HL-60 (cell line): ENCODE results near the gene NXF3.

Source experiments
- GABPA ChIP-seq: IDR thresholded peaks from 2 replicates; pipeline ENCODE4 v1.6.1; 2012; ENCODE audit warnings: low read depth
- POLR2AphosphoS5 ChIP-seq: IDR thresholded peaks from 2 replicates; pipeline ENCODE4 v1.6.1; 2012; ENCODE audit warnings: low read depth
- TF ChIP-seq, protein P1 (sequence below): IDR thresholded peaks from one replicate; pipeline ENCODE4 v1.5.1; 2011; ENCODE audit warnings: low read length, control low read depth, inconsistent platforms; ENCODE audit not compliant: insufficient read depth
- TF ChIP-seq, protein P2 (sequence below): IDR thresholded peaks from 2 replicates; pipeline ENCODE4 v1.6.1; 2012; ENCODE audit warnings: low read depth; ENCODE audit not compliant: insufficient replicate concordance

DNA sequence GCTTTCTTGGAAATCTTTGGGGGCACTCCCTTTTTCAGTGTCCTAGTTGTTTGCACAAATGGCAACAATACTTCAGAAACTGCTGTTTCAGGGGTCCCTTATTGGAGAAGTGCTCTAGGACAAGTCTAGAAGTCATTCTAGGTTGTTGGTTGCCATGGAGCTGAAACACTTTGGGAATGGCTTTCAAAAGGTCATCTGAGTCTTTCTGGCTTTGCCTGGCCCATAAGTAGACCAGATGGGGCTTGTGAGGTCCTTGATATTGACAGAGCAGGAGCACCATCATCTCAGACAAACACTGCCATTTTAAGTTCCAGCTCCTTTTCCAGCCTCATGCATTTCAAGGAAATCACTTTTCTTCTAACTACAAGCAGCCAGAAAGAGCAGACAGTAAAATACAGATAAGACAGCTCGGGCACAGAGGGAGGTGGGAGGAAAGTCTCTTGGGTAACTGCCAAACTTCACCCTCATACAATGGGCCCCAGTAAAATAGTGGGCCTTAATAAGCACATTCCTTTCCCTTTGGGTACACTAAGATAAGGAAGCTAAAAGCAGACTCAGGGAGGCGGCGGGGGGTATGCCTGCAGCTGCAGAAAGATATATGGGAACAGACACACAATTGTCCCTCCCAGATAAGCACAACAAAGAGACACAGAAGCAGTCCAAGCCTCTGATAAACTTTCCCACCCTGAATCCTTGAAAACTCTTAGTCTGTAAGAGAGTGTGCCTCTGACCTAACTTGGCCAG lies 8.5 kb upstream of the NXF3 start:
- TF ChIP-seq, protein P1, sequence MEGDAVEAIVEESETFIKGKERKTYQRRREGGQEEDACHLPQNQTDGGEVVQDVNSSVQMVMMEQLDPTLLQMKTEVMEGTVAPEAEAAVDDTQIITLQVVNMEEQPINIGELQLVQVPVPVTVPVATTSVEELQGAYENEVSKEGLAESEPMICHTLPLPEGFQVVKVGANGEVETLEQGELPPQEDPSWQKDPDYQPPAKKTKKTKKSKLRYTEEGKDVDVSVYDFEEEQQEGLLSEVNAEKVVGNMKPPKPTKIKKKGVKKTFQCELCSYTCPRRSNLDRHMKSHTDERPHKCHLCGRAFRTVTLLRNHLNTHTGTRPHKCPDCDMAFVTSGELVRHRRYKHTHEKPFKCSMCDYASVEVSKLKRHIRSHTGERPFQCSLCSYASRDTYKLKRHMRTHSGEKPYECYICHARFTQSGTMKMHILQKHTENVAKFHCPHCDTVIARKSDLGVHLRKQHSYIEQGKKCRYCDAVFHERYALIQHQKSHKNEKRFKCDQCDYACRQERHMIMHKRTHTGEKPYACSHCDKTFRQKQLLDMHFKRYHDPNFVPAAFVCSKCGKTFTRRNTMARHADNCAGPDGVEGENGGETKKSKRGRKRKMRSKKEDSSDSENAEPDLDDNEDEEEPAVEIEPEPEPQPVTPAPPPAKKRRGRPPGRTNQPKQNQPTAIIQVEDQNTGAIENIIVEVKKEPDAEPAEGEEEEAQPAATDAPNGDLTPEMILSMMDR = no peak
- TF ChIP-seq POLR2AphosphoS5 (no peak), GABPA (no peak)
- TF ChIP-seq, protein P2, sequence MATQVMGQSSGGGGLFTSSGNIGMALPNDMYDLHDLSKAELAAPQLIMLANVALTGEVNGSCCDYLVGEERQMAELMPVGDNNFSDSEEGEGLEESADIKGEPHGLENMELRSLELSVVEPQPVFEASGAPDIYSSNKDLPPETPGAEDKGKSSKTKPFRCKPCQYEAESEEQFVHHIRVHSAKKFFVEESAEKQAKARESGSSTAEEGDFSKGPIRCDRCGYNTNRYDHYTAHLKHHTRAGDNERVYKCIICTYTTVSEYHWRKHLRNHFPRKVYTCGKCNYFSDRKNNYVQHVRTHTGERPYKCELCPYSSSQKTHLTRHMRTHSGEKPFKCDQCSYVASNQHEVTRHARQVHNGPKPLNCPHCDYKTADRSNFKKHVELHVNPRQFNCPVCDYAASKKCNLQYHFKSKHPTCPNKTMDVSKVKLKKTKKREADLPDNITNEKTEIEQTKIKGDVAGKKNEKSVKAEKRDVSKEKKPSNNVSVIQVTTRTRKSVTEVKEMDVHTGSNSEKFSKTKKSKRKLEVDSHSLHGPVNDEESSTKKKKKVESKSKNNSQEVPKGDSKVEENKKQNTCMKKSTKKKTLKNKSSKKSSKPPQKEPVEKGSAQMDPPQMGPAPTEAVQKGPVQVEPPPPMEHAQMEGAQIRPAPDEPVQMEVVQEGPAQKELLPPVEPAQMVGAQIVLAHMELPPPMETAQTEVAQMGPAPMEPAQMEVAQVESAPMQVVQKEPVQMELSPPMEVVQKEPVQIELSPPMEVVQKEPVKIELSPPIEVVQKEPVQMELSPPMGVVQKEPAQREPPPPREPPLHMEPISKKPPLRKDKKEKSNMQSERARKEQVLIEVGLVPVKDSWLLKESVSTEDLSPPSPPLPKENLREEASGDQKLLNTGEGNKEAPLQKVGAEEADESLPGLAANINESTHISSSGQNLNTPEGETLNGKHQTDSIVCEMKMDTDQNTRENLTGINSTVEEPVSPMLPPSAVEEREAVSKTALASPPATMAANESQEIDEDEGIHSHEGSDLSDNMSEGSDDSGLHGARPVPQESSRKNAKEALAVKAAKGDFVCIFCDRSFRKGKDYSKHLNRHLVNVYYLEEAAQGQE = no peak
